Urinary bladder (tissue), 4 donors: ENCODE results near the gene RALB. TPM values are rescaled to one million over a fixed set of nuclear protein-coding genes. Genes with fewer than 3 reads are reported as not detected.
"Not testable (repeated sequence)": the region's sequence is repeated elsewhere in the genome, so short reads cannot be mapped to it uniquely, and the experiment has no call there.

Experiments used
- DNase-seq: peaks from one replicate; pipeline ENCODE4 v3.0.0-alpha.2; 2015; ENCODE audit errors: extremely low spot score
- H3K27ac ChIP-seq: one replicate; pipeline ENCODE4 v1.5.1; 2013; ENCODE audit warnings: low read depth, mild to moderate bottlenecking, moderate library complexity
- H3K36me3 ChIP-seq: one replicate; pipeline ENCODE4 v1.6.1; 2013; ENCODE audit warnings: mild to moderate bottlenecking, moderate library complexity; ENCODE audit not compliant: insufficient read depth
- H3K4me1 ChIP-seq: one replicate; pipeline ENCODE4 v1.6.1; 2013; ENCODE audit warnings: mild to moderate bottlenecking, moderate library complexity; ENCODE audit not compliant: insufficient read depth
- H3K4me3 ChIP-seq: one replicate; pipeline ENCODE4 v1.5.1; 2013; ENCODE audit warnings: low read depth, low read length
- WGBS: extraction: QIAGEN DNeasy Blood & Tissue Kit; methylation state at CpG from one replicate; pipeline ENCODE4 v1.1.7; 2013; 5-methylcytosine and 5-hydroxymethylcytosine counted together
- polyA plus RNA-seq: library from polyadenylated mRNA; stranded (reverse); fragments of 200-250 nt; gene quantifications from one replicate; pipeline ENCODE4 v1.2.3, GENCODE V29; 2013
- total RNA-seq: library from RNA; depleted of rRNA; stranded (reverse); fragments of >200 nt; gene quantifications from one replicate; pipeline ENCODE4 v1.2.3, GENCODE V29; 2014
- donor health status: healthy with polysubstance abuse.
- donor health status: healthy.

Gene RALB
- total and polyA plus RNA-seq, 2 donors: 60.9 to 72.2 TPM

DNA sequence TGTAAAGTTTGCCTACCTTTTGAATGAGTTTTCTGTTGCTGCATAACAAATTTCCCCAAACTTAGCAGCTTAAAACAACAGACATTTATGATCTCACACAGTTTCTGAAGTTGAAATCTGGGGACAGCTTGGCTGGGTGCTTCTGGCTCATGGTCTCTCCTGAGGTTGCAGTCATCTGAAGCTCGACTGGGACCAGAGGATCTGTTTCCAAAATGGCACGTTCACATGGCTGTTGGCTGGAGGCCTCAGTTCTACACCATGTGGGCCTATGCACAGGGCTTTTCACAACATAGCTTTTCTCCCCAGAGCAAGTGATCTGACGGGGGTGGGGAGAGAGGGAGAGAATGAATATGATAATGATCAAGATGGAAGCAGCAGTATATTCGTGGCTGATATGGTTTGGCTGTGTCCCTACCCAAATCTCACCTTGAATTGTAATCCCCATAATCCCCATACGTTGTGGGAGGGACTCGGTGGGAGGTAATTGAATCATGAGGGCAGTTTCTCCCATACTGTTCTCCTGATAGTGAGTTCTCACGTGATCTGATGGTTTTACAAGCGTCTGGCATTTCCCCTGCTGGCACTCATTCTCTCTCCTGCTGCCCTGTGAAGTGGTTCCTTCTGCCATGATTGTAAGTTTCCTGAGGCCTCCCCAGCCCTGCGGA, 3.5 kb downstream of the RALB start:
- Histone ChIP-seq H3K36me3 (no peaks in the 10 kb centered on the region), H3K4me1 (no peaks in the 10 kb centered on the region), H3K4me3 (no peak overlapping the region), H3K27ac (no peak overlapping the region)
- 75% methylated on average over 9 of the region's 9 CpGs for WGBS
- DNase-seq: no peak

DNA sequence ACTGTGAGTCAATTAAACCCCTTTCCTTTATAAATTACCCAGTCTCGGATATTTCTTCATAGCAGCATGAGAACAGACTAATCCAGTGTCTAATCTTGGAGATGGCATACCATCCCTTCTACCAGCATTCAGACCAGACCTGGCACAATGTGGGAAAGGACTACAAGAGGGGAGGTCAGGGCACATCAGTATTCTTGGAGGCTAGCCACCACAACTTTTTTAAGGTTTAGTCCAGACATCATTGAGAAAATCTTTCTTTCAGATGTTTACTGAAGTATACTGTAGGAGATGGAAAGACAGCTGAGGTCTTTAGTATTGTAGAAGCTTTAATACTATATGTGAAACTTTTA, 4.0 kb downstream of the RALB start:
- no peak overlapping the region for H3K27ac ChIP-seq
- H3K4me1 ChIP-seq: no peaks in the 10 kb centered on the region
- no peak for DNase-seq
- no peak overlapping the region for H3K4me3 ChIP-seq
- no peaks in the 10 kb centered on the region for H3K36me3 ChIP-seq
- WGBS: 61% methylated on average over 1 of the region's 1 CpG

DNA sequence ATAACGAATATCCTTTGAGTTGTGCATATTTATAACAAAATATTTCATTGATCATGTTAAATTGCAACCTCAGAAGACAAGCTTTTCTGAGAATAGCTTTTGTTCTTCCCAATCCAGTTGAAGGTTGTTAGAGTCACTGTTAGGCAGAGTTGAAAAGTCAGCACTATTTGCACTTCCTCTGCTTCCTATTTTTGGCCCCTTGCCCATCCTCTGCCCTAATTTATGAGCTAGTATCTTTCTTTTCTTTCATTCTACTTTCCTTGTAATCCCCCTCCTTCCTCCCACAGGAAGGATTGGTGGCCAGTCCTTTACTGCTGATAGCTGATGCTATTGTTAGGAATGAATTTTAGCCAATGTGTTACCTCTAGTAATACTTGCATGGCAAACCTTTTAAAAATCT, 4.9 kb downstream of the RALB start:
- Histone ChIP-seq H3K27ac (no peak overlapping the region), H3K4me3 (no peak overlapping the region), H3K36me3 (no peaks in the 10 kb centered on the region), H3K4me1 (no peaks in the 10 kb centered on the region)
- WGBS: 64% methylated on average over 1 of the region's 1 CpG
- DNase-seq: no peak

DNA sequence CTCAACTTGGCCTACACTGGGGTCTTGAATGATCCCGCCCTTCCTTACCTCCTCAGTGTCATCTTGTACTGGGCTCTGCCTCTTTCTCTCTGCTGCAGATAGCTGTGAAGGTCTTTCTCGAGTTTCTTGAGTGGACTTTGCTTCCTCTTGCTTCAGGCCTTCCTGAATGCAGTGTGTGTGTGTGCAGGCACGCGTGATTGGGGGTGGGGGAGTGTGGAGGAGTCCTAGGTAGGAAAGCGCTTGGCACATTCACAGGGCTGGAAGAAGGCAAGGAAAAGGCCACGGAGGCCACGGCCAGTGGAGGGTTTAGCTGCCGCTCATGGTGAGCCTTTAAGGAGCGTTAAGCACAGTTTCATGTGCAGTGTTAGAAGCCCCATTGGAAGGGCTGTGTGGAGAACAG, 5.5 kb downstream of the RALB start:
- no peak for DNase-seq
- peaks cover 1% of the 10 kb centered on the region for H3K4me1 ChIP-seq
- WGBS: 94% methylated on average over 9 of the region's 9 CpGs
- no peak overlapping the region for H3K27ac ChIP-seq
- no peak overlapping the region for H3K4me3 ChIP-seq
- no peaks in the 10 kb centered on the region for H3K36me3 ChIP-seq

DNA sequence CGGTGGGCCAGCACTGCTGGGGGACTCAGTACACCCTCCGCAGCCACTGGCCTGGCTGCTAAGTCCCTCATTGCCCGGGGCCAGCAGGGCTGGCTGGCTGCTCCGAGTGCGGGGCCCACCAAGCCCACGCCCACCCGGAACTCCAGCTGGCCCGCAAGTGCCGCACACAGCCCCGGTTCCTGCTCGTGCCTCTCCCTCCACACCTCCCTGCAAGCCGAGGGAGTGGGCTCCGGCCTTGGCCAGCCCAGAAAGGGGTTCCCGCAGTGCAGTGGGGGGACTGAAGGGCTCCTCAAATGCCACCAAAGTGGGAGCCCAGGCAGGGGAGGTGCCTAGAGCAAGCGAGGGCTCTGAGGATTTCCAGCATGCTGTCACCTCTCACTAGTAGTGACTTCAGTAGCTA, 7.3 kb downstream of the RALB start:
- not testable (repeated sequence) for DNase-seq, H3K4me1 ChIP-seq, H3K36me3 ChIP-seq, H3K27ac ChIP-seq, H3K4me3 ChIP-seq
- WGBS: over 99% methylated on average over 15 of the region's 15 CpGs

DNA sequence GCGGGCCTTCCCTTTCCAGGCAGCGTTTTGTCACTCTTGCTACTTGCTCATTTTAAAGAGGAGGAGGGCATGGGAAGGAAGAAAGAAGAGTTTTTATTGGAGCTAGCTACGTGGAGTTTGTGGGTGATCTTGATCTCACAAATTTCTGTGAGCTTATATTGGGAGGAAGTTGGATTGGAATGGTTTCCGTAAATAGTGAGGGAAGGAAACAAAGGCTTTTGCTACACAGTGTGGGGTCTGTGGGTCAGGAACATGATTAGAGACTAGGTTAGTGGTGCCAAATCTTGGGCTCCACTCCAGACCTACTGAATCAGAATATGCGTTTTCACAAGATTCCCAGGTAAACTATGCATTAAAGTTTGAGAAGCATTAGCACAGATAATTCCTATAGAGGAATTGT, 8.1 kb downstream of the RALB start:
- Histone ChIP-seq H3K4me1 (peaks cover 1% of the 10 kb centered on the region), H3K27ac (no peak overlapping the region), H3K36me3 (no peaks in the 10 kb centered on the region), H3K4me3 (no peak overlapping the region)
- no peak for DNase-seq
- WGBS: 82% methylated on average over 5 of the region's 5 CpGs

DNA sequence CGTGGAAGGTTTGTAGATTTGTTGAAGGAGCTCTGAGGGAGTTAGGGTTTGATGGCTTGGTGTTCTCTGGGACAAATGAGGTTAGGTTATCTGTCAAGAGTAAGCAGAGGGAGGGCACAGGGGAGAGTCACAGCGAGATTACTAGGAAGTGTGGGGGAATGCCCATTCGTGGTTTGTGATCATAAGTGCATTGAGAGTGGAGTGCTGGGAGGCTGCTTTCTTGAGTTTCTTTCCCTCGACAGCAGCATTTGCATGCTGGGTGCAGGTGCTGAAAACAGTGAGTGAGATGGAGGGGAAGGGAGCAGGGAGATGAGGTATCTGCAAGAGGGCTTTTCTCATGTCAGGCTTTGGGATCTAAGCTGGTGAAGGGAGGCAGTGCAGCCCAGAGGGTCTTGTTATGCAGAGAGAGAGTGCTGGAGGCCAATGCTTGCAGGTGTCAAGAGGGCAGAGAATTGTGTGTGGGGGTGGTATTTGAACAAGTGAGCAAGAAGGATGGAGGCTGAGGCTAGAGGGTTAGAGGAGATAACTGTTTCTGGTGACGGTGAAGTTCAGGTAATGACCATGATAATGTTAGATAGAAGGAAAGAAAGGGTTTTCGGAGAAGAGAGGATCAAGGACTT, 8.8 kb downstream of the RALB start:
- DNase-seq: no peak
- Histone ChIP-seq H3K36me3 (no peaks in the 10 kb centered on the region), H3K4me1 (peaks cover 1% of the 10 kb centered on the region), H3K27ac (no peak overlapping the region), H3K4me3 (no peak overlapping the region)
- 87% methylated on average over 6 of the region's 6 CpGs for WGBS

DNA sequence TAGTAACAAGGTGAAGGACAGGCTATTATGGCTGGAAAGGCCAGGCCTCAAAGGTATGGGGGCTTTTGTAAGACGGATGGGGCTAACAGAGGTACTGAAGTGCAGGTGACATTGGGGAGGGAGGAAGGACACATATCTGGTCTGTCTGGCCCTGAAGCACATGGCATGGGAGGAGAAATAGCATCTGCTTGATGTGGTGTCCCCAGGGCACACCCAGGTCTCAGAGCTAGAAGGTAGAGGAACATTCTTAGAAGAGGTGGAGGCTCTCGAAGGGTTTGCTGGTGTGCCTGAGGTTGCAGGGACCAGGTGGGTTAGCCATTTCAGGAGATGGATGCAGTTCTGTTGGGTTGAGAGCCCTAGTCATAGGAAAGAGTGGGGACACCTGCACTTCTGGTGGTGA, 9.5 kb downstream of the RALB start:
- H3K4me1 ChIP-seq: peaks cover 1% of the 10 kb centered on the region
- DNase-seq: no peak
- H3K27ac ChIP-seq: no peak overlapping the region
- H3K4me3 ChIP-seq: no peak overlapping the region
- H3K36me3 ChIP-seq: no peaks in the 10 kb centered on the region
- WGBS: 97% methylated on average over 2 of the region's 2 CpGs

DNA sequence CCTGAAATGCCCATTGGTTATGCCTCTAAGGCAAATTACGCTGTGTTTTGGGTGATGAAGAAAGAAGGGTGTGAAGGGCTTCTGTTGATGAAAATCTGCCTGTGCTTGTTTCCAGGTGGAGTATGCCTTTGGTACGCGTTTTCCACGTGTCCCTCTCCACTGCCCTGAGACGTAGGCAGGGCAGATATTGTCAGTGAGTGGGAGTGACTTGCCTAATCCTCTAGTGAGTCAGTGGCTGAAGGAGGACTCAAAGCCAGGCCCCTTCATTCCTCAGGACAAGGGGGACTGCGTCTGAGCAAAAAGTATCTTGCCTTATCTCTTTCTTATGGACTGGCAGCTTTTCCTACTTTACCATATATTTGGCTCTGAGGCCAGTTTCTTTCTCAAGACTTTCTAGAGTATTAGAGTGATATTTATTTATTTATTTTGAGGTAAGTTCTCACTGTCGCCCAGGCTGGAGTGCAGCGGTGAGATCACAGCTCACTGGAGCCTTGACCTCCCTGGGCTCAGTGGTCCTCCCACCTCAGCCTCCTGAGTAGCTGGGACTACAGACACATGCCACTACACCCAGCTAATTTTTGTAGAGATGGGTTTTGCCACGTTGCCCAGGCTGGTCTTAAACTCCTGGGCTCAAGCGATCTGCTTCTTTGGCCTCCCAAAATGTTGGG, 10.2 kb downstream of the RALB start:
- no peak overlapping the region for H3K4me3 ChIP-seq
- no peaks in the 10 kb centered on the region for H3K36me3 ChIP-seq
- WGBS: 73% methylated on average over 10 of the region's 10 CpGs
- no peak overlapping the region for H3K27ac ChIP-seq
- DNase-seq: no peak
- H3K4me1 ChIP-seq: peaks cover 1% of the 10 kb centered on the region

DNA sequence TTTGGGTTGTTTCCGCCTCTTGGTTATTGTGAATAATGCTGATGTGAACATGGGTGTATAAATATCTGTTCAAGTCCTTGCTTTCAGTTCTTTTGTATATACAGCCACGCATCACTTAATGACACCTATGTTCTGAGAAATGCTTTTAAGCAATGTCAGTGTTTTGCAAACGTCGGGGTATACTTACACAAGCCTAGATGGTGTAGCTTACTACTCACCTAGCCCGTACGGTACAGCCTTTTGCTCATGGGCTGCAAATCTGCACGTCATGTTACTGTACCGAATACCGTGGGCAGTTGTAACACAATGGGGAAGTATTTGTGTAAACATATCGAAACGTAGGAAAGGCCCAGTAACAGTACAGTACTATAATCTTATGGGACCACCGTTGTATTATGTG, 12.4 kb downstream of the RALB start:
- H3K4me3 ChIP-seq: no peak overlapping the region
- H3K27ac ChIP-seq: no peak overlapping the region
- H3K36me3 ChIP-seq: no peaks in the 10 kb centered on the region
- peaks cover 1% of the 10 kb centered on the region for H3K4me1 ChIP-seq
- no peak for DNase-seq
- WGBS: 79% methylated on average over 12 of the region's 12 CpGs

DNA sequence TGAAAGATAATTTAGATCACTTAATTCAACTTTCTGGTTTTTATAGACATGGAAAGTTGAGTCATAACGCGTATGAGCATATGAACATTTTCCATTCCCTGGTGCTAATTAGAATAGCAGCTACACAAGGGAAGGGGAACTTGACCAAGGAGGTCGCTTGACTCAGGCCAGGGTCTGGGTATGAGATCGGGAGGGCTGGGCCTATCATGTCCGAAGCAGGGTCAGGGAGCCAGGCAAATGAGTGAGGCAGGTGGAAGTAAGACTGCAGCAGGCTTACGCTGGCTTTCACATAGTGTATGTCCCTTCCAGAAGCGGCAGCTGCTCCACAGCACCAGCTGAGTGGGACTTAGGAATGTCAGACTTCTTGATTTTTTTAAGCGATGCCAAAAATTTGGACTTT, 14.7 kb downstream of the RALB start:
- WGBS: 85% methylated on average over 8 of the region's 8 CpGs
- Histone ChIP-seq H3K27ac (no peak overlapping the region), H3K36me3 (no peaks in the 10 kb centered on the region), H3K4me1 (peaks cover 1% of the 10 kb centered on the region), H3K4me3 (no peak overlapping the region)
- no peak for DNase-seq

DNA sequence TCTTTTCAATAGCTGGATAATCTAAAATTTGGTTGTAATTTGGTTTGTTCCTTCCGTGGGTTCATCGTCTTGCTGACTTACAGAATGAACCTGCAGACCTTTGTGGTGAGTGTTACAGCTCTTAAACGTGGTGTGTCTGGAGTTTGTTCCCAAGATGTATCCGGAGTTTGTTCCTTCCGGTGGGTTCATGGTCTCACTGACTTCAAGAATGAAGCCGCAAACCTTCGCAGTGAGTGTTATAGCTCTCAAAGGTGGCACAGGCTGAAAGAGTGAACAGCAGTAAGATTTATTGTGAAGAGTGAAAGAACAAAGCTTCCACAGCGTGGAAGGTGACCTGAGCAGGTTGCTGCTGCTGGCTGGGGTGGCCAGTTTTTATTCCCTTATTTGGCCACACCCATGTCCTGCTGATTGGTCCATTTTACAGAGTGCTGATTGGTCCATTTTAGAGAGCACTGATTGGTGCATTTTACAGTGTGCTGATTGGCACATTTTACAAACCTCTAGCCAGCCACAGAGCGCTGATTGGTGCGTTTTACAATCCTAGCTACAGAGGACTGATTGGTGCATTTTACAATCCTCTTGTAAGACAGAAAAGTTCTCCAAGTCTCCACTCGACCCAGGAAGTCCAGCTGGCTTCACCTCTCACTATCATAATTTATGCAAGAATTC, 16.6 kb downstream of the RALB start:
- 88% methylated on average over 11 of the region's 11 CpGs for WGBS
- no peaks in the 10 kb centered on the region for H3K4me1 ChIP-seq

DNA sequence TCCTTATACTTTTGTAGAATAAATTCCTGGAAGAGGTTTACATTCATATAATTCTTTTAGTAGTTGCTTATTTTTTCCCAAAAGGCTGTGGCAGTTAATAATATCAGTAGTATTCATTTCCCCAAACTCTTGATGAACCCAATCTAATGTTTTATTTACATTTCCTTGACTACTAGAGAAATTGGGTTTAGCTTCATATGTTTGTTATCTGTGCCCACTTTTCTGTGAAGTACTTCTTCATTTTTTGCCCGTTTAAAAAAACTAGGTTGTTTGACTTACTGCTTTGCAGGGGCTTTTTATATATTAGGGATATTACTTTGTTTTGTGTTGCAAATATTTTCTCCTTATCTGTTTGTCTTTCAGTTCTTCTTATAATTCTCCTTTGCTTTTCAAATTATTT, 17.2 kb downstream of the RALB start:
- Histone ChIP-seq H3K27ac (no peak overlapping the region), H3K4me3 (no peak overlapping the region), H3K4me1 (no peaks in the 10 kb centered on the region), H3K36me3 (no peaks in the 10 kb centered on the region)
- DNase-seq: no peak
- WGBS: 71% methylated on average over 1 of the region's 1 CpG

More for the DNA sequence above, 16.6 kb downstream of the RALB start:
- Histone ChIP-seq H3K36me3 (no peaks in the 10 kb centered on the region), H3K27ac (no peak overlapping the region), H3K4me3 (no peak overlapping the region)
- no peak for DNase-seq
